T-helper 2 cell treated with Interferon-gamma antibody and Interleukin-4, amounts not matched to agents 100 ng/mL and 5 ng/mL, for 36 hours (primary cell): Measurements from ENCODE around the gene TAF10. TPM values are rescaled to one million over a fixed set of nuclear protein-coding genes. Genes with fewer than 3 reads are reported as not detected.

Experiments used
- total RNA-seq: library from RNA; stranded (reverse); gene quantifications from 2 replicates; pipeline ENCODE4 v1.2.3, GENCODE V29; 2022

Gene TAF10
- total RNA-seq, 1 donor from 2014 or later = 133 TPM

Other genes with a start within 250 kb of the TAF10 start
- gene SMPD1, start 221.7 kb downstream of the TAF10 start, total RNA-seq = 41.1 and 46.5 TPM in 2 replicates
- 51.1 and 53.9 TPM in 2 replicates for gene APBB1, start 193.1 kb downstream of the TAF10 start, total RNA-seq
- 0.18 and 0.36 TPM in 2 replicates for gene HPX, start 171.2 kb downstream of the TAF10 start, total RNA-seq
- gene TRIM3, start 138.3 kb downstream of the TAF10 start, total RNA-seq = 7.5 and 10.7 TPM in 2 replicates
- gene ARFIP2, start 130.9 kb downstream of the TAF10 start, total RNA-seq = 41.1 and 41.3 TPM in 2 replicates
- gene TIMM10B, start 130.7 kb downstream of the TAF10 start, total RNA-seq = 32.5 and 33.9 TPM in 2 replicates
- 20.1 and 21.2 TPM in 2 replicates for gene DNHD1, start 114.9 kb downstream of the TAF10 start, total RNA-seq
- gene RRP8, start 8.6 kb downstream of the TAF10 start, total RNA-seq = 26.9 and 31.4 TPM in 2 replicates
- 128 and 134 TPM in 2 replicates for gene ILK, start 8.4 kb downstream of the TAF10 start, total RNA-seq
- 63.3 and 64.4 TPM in 2 replicates for gene TPP1, start 7.2 kb upstream of the TAF10 start, total RNA-seq
- gene DCHS1, start 43.6 kb upstream of the TAF10 start, total RNA-seq = 0.43 and 0.45 TPM in 2 replicates
- 71.3 and 72.4 TPM in 2 replicates for gene MRPL17, start 71.1 kb upstream of the TAF10 start, total RNA-seq
- gene OR2AG2, start 159.8 kb upstream of the TAF10 start, total RNA-seq = 0.18 and 0.25 TPM in 2 replicates
- gene OR2AG1, start 170.8 kb upstream of the TAF10 start, total RNA-seq = not detected in 2 replicates
- 0.23 TPM in 2 replicates for gene OR6A2, start 187.5 kb upstream of the TAF10 start, total RNA-seq
- gene OR10A5, start 233.5 kb upstream of the TAF10 start, total RNA-seq = not detected in 2 replicates